ENCODE results near the gene NAV3.

DNA sequence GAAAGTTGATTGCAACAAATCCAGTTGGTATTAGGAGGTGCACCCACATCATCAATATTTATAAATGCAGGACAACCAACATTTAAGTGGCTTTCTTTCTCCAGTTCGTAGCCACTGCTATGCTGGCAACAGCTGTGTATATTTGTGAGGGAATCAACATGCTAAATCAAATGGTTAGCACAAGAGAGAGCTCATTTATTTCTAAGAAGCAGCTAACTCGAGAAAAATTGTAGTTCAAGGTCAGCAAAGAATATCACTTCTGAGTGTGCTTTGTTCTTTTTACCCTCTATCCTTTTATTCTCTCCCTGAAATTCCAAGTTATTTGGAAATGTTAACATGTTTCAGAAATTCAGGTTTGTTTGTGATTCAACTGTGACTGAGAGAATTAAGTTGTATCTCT is 137.3 kb downstream of the NAV3 start:
- TF ChIP-seq CTCF (IDR thresholded peaks at IDR 0.05; ENCODE audit: low read length), result no peak
- TF ChIP-seq EZH2 (optimal IDR thresholded peaks at IDR 0.05; ENCODE audit: low read depth, low read length), result no peak
- TF ChIP-seq EZH2phosphoT487 (IDR thresholded peaks at IDR 0.05; ENCODE audit: low read length), result no peak
